SW 1271 (cell line): ENCODE data around the gene FBLIM1.

Experiments
- DNase-seq, 2 experiments: peaks; one replicate each; lab custom pipeline; 2025; lab: John Stamatoyannopoulos, UW

FBLIM1 gene, protein sequence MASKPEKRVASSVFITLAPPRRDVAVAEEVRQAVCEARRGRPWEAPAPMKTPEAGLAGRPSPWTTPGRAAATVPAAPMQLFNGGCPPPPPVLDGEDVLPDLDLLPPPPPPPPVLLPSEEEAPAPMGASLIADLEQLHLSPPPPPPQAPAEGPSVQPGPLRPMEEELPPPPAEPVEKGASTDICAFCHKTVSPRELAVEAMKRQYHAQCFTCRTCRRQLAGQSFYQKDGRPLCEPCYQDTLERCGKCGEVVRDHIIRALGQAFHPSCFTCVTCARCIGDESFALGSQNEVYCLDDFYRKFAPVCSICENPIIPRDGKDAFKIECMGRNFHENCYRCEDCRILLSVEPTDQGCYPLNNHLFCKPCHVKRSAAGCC

GRCh38 chr1:15758343-15758931 lies at the start of gene FBLIM1:
Gene FBLIM1, plus strand, starts transcription at chr1:15758795. Its CDS starts 6,189 bp downstream, at chr1:15764984.
- no peak for DNase-seq

DNA sequence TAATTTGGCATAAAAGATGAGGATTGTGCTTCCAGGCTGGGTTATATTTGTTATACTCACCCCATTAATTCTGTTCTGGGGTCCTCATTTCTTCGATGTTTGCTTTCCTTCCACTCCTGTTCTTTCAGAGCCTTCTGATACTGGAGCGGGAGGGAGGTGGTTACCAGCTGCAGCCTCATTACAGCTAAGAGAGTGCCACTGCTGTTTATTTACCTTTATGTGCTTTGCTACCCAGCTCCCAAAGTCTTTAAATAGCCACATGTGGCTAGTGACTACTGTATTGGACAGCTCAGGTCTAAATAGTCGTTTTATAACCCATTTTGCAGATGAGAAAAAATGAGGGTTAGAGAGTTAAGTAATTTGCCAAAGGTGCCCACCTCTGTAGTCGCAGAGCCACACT lies 49.4 kb upstream of the FBLIM1 start:
- no peak for DNase-seq

DNA sequence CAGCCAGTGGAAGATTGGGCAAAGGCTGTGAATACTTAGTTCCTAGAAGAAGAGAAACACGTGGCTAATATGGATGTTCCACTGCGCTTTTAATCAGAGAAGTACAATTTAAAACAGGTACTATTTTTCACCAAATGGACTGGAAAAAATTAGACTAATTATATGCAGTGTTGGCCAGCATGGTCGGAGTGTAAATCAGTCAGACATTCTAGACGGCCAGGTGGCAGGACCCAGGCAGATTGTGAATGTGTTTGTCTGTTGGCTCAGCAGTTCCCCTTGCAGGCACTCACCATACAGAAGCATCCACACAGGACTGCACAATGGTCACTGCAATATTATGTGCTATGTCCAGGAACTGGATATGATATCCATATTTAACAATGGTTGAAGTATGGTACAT lies 46.4 kb upstream of the FBLIM1 start:
- no peak for DNase-seq

GRCh38 chr1:15714406-15715136 lies 44.0 kb upstream of the FBLIM1 start:
- DNase-seq = no peak

DNA sequence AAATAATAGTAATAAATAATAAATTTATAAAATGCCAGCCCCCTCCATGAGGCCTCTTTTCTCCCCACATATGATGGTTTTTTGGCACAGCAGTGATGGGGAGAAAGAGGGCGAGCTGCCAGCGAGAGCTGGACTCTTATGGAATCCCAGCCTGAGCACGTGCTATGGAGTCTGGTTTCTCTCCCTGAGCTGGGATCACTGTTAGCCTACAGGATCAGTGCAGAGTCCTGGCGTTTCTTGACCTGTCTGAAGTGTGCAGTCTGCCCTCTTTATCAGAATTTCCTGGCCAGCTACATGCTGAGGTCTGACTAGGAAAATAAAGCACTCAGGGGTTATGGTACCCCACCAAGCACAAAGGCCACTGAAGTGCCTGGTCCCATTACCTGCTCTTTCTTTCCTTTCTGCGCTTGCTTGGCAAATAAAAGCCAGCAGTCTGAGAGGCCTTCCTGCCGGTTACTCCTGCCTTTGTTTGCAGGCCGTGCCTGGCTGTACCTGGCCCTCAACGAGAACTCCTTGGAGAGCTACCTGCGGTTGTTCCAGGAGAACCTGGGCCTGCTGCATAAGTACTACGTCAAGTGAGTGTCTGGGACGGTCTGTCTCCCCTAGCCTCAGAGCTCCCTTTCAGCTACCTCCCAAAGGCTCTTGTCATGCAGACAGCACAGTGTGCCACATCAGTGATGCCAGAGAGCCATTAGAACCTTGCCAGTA lies 41.0 kb upstream of the FBLIM1 start:
- DNase-seq = no peak

DNA sequence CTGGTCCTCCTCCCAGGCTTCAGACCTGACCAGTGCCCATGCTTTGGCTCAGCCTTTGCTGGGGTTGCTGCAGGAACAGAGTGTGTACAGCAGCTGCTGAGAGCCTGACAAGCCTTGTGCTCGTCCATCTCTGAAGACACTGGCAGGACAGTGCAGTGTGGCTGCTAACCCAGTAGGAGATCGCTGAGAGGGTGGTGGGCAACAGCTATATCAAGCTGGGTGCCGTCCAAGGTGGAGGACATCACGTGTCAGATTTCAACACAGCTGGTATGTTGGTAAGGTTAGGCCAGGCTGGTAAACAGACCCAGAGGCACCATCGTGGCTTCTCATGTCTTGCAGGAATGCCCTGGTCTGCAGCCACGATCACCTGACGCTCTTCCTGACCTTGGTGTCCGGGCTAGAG lies 40.4 kb upstream of the FBLIM1 start:
- no peak for DNase-seq

GRCh38 chr1:15719381-15720120 lies 39.0 kb upstream of the FBLIM1 start:
- DNase-seq = no peak

GRCh38 chr1:15720861-15721260 lies 37.7 kb upstream of the FBLIM1 start:
- no peak for DNase-seq

DNA sequence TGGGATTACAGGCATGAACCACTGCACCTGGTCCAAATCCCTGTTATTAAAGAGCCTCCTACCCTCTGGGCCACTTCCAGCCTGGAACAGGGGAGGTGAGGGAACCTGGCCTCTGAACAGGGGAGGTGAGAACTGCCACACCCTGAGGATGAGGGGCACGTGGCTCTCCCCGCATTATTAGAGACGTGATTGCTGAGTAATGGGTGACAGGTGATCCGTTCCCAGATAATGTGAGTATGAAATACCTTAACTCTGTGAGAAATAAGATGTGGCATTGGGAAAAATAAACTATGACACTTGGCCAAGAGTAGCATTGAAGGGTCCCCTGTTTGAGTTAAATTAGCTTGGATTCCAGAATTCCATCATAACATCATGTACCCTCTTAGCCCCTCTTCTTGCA lies 36.2 kb upstream of the FBLIM1 start:
- no peak for DNase-seq

DNA sequence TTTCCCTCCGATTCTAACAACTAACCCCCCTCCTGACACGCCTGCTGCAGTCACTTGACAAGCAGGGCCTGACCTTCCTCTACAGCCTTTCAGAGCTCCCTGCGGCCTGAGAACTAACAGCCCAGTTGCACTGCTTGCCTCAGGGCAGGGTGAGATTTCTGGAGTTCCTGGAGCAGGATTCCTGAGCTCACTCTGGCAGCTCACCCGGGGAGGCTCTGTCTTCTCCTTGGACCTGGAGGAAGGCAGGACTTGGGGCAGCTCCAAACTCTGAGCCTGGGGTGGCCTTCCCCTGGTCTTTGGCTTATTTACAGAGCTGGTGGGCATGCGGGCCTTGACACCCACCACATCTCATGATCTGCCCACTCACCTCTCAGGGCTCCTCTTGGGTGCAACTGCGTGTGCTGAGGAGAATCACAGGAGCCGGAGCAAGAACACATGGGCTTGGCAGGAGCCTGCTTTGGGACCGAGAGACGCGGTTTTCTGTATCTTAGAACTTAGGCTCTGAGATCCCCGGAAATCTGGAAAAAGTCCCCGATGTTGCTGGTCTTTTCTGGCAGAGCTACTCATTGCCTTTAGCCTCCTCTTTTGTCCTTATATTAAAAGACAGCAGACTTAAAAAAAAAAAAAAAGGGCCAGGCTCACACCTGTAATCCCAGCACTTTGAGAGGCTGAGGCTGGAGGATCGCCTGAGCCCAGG lies 35.6 kb upstream of the FBLIM1 start:
- DNase-seq = no peak

GRCh38 chr1:15723631-15724246 lies 34.9 kb upstream of the FBLIM1 start:
- DNase-seq = no peak

DNA sequence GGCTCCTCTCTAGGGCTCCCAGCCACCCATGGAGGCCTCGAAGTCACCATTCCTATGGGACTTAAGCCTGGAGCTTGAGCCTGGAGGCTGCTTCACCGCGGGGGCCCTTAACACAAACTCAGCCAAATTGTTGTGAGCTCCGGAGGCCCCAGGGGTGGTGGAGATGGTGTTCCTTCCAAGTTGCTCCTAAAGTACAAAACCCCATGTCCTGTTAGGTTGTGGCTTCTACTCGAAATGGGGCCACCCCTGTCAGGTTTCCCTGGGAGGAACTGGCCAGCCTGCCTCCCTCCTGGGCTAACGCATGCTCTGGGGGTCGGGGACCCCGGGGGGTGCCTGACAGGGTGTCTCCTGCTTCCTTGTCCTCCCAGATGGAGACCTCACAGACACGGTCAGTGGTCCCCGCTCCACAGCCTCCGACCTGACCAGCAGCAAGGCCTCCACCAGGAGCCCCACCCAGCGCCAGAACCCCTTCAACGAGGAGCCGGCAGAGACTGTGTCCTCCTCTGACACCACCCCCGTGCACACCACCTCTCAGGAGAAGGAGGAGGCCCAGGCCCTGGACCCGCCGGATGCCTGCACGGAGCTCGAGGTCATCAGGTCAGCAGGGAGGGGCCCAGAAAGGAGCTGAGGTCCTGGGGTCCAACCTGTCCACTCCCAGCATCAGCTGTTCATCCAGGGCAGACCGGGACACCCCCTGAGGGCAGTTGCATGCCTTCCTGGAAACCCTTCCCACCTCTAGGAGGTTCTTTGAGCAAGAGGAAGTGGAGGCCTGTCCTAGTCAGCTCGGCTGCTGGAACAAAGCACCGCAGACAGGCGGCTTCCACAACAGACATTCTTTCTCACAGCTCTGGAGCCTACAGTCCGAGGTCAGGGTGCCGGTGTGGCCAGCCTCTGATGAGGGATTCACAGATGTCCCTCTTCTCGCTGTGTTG lies 33.4 kb upstream of the FBLIM1 start:
- no peak for DNase-seq

GRCh38 chr1:15726508-15726907 lies 32.1 kb upstream of the FBLIM1 start:
- DNase-seq = no peak

- DNase-seq = no peak
These were observed 31.6 kb upstream of the FBLIM1 start for GRCh38 chr1:15727021-15727420.

- DNase-seq = no peak
These were observed 31.2 kb upstream of the FBLIM1 start for GRCh38 chr1:15727424-15727823.

DNA sequence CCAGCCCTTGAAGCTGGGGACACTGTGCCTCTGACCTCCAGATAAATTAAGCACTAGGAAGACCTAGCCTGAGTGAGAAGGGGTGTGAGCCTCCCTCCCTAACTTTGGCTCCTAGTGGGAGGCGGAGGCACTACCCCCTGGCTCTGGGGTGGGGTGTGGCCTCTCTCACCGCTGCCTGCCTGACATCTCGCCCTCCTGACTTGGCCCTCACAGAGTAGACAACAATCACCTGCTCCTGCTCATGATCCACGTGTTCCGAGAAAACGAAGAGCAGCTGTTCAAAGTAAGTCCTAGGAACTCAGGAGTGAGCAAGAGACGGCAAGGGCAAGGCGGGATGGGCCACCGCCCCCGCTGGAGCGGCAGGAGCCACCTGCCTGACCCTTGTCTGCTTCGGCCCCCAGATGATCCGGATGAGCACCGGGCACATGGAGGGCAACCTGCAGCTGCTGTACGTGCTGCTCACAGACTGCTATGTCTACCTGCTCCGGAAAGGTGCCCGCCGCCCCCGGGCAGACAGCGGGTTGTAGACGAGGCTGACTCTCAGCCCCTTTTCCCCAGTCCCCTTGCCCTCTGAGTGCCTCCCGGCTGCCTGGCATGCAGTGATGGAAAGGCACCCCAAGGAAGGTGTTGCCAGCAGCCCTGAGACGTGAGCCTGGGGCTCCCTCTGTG lies 30.6 kb upstream of the FBLIM1 start:
- no peak for DNase-seq

DNA sequence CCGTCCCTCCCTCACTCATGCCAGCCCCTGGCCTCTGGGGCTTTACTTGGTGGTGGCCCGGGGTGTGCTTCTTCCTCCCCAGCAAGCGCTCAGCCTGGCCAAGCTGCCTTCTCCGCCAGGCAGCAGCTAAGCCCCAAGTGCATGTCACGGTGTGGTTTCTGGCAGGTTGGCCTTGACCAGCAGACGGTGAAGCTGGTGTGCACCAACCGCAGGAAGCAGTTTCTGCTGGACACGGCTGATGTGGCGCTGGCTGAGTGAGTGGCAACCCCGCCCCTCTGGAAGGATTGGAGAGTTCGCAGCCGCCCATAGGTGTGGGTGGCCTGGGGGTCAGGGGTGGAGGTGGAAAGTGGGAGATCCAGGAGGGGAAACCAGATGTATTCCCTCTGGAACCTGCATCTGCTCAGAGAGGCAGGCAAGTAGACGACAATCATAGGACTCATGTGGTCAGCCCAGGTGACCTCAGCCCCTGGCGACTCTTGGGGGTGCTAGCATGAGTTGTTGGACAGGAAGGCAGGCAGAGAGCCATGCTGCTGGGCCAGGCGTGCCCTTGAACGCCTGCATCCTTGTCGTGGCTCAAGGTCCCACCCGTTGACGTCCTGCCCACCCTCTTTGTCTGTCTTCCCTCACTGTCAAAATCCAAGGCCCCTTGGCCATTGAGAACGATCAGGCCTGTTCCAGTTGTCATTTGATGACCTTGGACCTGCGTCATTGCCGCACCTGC lies 29.5 kb upstream of the FBLIM1 start:
- DNase-seq = no peak

GRCh38 chr1:15730423-15730822 lies 28.2 kb upstream of the FBLIM1 start:
- DNase-seq = no peak
